Measurements from ENCODE around the gene SIX5.
A peak's percentile ranks its signal among the peaks of the same experiment; 100 is the strongest.
"Not testable (repeated sequence)": the region's sequence is repeated elsewhere in the genome, so short reads cannot be mapped to it uniquely, and the experiment has no call there.

The SIX5 gene

GRCh38 chr19:45768984-45769782, at the start of gene SIX5:
TSS of gene SIX5 (minus strand) at chr19:45769252. CDS start at chr19:45768844, 408 bp downstream.
- peak; percentile 90 for DNase-seq

- no peak for DNase-seq
Measured at GRCh38 chr19:45817725-45818301, 48.8 kb upstream of the SIX5 start.

- DNase-seq, result peak; percentile 90 to 92
Measured at GRCh38 chr19:45817010-45817724, 48.1 kb upstream of the SIX5 start.

GRCh38 chr19:45816236-45817009, 47.4 kb upstream of the SIX5 start:
- DNase-seq, result no peak

DNA sequence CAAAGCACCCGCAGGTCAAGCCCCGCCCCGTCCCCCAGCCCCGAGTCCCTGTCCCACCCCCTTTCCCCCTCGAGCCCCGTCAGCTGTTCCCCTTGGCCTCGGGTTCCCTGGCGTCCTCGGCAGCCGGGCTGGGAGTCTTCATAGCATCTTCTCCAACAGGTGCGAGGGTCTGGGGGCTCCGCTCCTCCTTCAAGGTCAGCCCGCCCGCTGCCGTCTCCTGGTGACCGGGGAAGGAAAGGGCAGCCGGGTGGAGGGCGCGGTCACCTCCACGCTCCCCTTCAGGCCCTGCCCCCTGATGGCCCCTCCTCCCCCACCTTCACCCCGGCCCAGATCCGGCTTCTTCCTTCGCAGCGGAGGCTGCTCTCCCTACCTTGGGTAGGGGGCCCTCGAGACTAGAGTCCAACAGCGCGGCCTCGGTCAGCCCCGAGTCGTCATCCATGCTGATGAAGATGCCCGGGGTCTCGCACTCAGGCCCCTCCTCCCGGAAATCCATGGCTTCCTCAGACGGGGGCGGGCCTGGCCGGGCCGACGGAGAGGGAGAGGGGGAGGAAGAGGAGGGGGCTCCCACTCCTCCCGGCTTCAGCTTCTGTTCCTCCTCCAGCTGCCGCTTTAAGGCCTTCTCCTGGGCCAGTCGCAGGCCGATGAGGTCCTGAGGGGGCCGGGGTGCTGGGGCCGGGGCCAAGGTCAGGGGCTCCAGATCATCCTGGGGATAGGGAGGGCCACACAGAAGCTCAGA, 46.6 kb upstream of the SIX5 start:
- DNase-seq, result no peak

DNA sequence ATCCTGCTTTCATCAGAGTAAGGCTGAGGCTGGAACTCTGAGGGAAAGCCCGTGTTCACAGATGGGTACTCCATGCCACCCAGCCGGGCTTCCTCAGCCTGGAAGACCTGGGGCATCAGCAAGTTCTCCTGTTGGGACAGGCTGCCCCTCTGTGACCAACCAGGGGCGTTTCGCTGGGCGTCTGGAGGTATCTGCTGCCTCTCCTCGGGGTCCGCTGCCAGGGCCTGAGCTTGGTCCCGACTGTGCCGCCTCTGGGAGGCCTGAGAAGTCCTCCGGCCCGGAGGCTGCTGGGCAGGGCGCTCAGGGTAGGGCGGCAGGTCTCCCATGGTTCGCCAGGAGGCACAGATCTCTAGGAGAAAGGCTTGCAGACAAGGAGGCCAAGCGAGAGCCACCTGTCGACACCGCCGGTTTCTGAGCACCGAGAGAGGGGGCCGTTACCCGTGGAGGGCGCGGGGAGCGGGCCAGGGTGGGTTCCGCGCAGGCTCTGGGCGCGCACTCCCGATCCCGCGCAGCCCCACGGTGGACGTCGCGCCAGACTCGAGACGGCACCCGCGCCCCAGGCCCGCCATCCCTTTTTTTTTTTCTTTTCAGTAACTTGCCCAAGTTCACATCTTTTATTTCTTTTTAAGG, 45.9 kb upstream of the SIX5 start, which contains the start of gene RSPH6A:
RSPH6A (minus strand) TSS at position 458 of the 630 bp plus-strand sequence; CDS start at position 326, 132 bp downstream.
- no peak for DNase-seq

- DNase-seq, result no peak
Measured at GRCh38 chr19:45814166-45814780, 45.2 kb upstream of the SIX5 start.

DNA sequence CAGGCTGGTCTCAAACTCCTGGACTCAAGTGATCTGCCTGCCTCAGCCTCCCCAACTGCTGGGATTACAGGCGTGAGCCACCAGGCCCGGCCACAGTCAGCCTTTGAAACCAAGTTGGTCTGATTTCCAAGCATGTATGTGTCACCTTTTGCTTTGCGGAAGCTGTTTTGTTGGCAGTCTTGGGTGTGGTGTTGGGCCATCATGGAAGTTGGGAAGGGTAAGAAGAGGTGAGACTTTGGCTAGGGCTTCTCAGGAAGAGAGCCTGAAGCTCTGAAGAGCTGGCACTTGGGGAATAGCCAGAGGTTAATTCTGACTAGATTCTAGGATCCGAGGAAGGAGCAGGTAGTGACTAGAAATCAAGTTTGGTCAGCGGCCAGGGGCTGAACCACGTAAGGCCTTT, 43.2 kb upstream of the SIX5 start:
- DNase-seq, result no peak

DNA sequence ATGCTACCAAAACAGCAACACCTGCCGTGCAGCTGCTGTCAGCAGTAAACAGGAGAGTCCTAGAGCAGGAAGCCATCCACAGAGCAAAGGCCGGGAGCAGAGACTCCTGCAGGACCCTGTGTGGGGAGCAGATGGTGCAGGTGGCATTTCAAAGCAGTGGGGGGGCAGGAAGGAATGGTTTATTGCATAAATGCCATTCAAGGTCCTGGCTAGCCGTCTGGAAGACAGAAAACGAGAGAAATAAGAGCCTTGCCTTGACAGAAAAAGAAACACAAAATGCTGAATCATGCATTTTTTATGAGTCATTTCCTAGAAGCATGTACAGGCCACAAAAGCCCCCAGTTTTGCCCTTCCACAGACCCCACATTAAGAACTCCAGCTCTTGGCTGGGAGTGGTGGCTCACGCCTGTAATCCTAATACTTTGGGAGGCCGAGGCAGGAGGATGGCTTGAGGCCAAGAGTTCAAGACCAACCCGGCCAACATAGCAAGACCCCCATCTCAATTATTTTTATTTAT, 40.6 kb upstream of the SIX5 start:
- DNase-seq, result peak; percentile 49 to 55

GRCh38 chr19:45805719-45806118, 36.7 kb upstream of the SIX5 start:
- no peak for DNase-seq

DNA sequence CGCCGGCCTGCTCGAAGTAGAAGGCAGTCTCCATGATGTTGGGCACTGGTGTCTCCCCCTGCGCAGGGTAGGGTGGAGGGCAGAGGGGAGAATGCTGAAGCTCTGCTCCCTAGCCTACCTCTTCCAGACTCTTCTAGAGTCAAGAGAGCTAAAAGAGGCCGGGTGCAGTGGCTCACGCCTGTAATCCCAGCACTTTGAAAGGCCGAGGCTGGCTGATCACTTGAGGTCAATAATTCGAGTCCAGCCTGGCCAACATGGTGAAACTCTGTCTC, 35.8 kb upstream of the SIX5 start:
- no peak for DNase-seq

GRCh38 chr19:45804140-45804958, 35.3 kb upstream of the SIX5 start:
- DNase-seq, result no peak

- DNase-seq, result no peak
Measured at GRCh38 chr19:45801603-45802175, 32.6 kb upstream of the SIX5 start.

DNA sequence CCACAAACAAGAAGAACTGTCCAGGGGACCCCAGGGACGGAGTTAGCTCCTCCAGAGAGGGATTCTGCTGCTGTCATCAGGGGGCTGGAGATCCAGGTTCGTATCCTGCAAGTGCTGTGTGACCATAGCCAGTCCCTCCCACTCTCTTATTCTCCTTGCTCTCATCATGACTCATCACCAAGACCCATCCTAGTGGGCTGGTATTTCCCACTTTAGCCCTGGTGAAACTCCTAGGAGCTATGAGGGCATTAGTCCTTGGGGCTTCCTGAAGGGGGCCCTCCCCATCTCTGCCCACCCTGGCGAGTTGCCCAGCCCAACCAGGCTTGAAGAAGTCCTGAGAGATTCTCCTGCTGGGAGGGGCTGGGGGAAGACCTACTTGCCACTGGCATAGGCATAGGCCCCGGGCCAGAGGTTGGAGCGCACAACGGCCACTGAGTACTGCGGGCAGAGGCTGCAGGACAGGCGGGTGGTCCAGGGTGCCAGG, 31.1 kb upstream of the SIX5 start:
- no peak for DNase-seq

GRCh38 chr19:45799541-45799940, 30.5 kb upstream of the SIX5 start:
- DNase-seq, result not testable (repeated sequence)

DNA sequence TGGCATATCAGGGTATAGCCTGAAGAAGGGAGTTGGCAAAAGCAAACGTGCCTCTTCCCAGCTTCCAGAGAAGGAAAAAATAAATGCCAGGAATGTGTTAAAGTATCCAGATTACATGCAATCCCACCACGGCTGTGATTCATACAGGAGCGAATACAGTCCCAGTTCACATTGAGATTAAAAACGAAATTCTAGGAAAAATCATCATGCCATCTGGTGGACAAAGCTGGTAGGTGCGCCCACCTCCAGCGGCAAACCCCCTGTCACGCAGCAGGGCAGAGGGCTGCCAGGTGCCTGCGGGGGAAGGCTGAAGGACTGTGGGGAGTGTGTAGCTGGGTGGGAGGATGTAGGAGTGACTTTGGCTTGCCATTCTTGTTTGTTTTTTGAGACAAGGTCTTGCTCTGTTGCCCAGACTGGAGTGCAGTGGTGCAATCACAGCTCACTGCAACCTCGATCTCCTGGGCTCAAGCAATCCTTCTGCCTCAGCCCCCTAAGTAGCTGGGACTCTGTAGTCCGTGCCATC, 30.0 kb upstream of the SIX5 start:
- DNase-seq, result peak; percentile 68 to 75

GRCh38 chr19:45794627-45795026, 25.6 kb upstream of the SIX5 start:
- no peak for DNase-seq

GRCh38 chr19:45793876-45794275, 24.8 kb upstream of the SIX5 start:
- no peak for DNase-seq

GRCh38 chr19:45793178-45793564, 24.1 kb upstream of the SIX5 start:
- no peak for DNase-seq
